ENCODE data around the gene NUP155. TPM values are rescaled to one million over a fixed set of nuclear protein-coding genes. Genes with fewer than 3 reads are reported as not detected.
A peak's percentile ranks its signal among the peaks of the same experiment; 100 is the strongest.
"Not testable (repeated sequence)": the region's sequence is repeated elsewhere in the genome, so short reads cannot be mapped to it uniquely, and the experiment has no call there.

Gene NUP155
- total RNA-seq, 1 donor from 2014 or later: 10.7 TPM

GRCh38 chr5:37308793-37309192 lies 62.1 kb downstream of the NUP155 start:
- ATAC-seq (ENCODE audit: poor library complexity): no peak
- intact Hi-C loops (cut with DNase I): no loop called here
- DNase-seq: no peak

- intact Hi-C loops (cut with DNase I): no loop called here
- ATAC-seq (ENCODE audit: poor library complexity): no peak
- DNase-seq: no peak
Measured at GRCh38 chr5:37304888-37305287, 66.0 kb downstream of the NUP155 start.

DNA sequence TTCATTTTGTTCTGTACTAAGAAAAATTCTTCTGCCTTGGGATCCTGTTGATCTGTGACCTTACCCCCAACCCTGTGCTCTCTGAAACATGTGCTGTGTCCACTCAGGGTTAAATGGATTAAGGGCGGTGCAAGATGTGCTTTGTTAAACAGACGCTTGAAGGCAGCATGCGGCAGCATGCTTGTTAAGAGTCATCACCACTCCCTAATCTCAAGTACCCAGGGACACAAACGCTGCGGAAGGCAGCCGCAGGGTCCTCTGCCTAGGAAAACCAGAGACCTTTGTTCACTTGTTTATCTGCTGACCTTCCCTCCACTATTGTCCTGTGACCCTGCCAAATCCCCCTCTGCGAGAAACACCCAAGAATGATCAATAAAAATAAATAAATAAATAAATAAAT lies 74.6 kb downstream of the NUP155 start:
- DNase-seq; intact Hi-C loops (cut with DNase I); ATAC-seq (ENCODE audit: poor library complexity): not testable (repeated sequence)

DNA sequence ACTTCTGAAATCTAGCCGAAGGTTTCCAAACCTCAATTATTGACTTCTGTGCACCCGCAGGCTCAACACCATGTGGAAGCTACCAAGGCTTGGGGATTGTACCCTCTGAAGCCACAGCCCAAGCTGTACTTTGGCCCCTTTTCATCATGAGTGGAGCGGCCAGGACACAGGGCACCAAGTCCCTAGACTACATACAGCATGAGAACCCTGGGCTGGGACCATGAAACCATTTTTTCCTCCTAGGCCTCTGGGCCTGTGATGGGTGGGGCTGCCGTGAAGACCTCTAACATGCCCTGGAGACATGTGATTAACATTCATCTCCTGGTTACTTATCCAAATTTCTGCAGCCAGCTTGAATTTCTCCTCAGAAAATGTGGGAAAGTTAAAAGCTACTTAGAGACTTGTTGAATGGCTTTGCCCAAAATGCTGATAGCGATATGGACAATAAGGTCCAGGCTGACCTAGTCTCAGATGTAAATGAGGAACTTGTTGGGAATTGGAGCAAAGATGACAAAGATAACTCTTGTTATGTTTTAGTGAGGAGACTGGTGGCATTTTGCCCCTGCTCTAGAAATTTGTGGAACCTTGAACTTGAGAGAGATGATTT lies 87.6 kb downstream of the NUP155 start:
- intact Hi-C loops (cut with DNase I): no loop called here
- no peak for DNase-seq
- no peak for ATAC-seq (ENCODE audit: poor library complexity)

DNA sequence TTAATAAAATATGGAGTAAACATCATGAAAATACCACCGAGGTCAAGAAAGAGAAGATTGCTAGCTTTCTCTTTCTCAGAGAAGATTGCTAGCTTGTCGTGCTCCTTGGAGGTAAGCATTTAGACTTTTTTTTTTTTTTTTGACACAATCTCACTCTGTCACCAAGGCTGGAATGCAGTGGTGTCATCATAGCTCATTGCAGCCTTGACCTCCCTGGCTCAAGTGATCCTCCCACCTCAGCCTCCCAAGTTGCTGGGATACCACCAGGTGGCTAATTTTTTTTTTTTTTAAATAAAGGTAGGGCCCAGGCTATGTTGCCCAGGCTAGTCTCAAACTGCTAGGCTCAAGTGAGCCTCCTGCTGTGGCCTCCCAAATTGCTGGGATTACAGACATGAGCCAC lies 95.4 kb downstream of the NUP155 start:
- ATAC-seq (ENCODE audit: poor library complexity): no peak
- intact Hi-C loops (cut with DNase I): no loop called here
- DNase-seq: no peak

GRCh38 chr5:37272511-37272910 lies 98.4 kb downstream of the NUP155 start:
- DNase-seq: no peak
- intact Hi-C loops (cut with DNase I): no loop called here
- ATAC-seq (ENCODE audit: poor library complexity): no peak

- intact Hi-C loops (cut with DNase I); ATAC-seq (ENCODE audit: poor library complexity); DNase-seq: not testable (repeated sequence)
Measured at GRCh38 chr5:37268100-37268499, 102.8 kb downstream of the NUP155 start.

GRCh38 chr5:37255774-37256358 lies 115.0 kb downstream of the NUP155 start:
- ATAC-seq (ENCODE audit: poor library complexity) (no peak), DNase-seq (no peak)
- intact Hi-C loops (cut with DNase I): no loop called here

- intact Hi-C loops (cut with DNase I): no loop called here
- no peak for DNase-seq
- ATAC-seq (ENCODE audit: poor library complexity): no peak
Measured at GRCh38 chr5:37254581-37254980, 116.3 kb downstream of the NUP155 start.

GRCh38 chr5:37251665-37252064 lies 119.2 kb downstream of the NUP155 start:
- ATAC-seq (ENCODE audit: poor library complexity) (no peak), DNase-seq (no peak)
- intact Hi-C loops (cut with DNase I): no loop called here

GRCh38 chr5:37249815-37250164 lies 121.1 kb downstream of the NUP155 start:
- intact Hi-C loops (cut with DNase I): no loop called here
- no peak for DNase-seq
- ATAC-seq (ENCODE audit: poor library complexity): peak; percentile 2

- DNase-seq: peak; percentile 90
- intact Hi-C loops (cut with DNase I): no loop called here
- ATAC-seq (ENCODE audit: poor library complexity): peak; percentile 99
Measured at GRCh38 chr5:37248970-37249814, 121.7 kb downstream of the NUP155 start, which contains the start of gene CPLANE1. TSS of gene CPLANE1 (minus strand) at chr5:37249376. CDS start at chr5:37247698, 1,678 bp downstream.

GRCh38 chr5:37248421-37248969 lies 122.4 kb downstream of the NUP155 start:
- DNase-seq (no peak), ATAC-seq (ENCODE audit: poor library complexity) (no peak)
- intact Hi-C loops (cut with DNase I): no loop called here

GRCh38 chr5:37247496-37247895 lies 123.4 kb downstream of the NUP155 start:
- intact Hi-C loops (cut with DNase I): no loop called here
- ATAC-seq (ENCODE audit: poor library complexity) (no peak), DNase-seq (no peak)

GRCh38 chr5:37247036-37247435 lies 123.9 kb downstream of the NUP155 start:
- no peak for ATAC-seq (ENCODE audit: poor library complexity)
- intact Hi-C loops (cut with DNase I): no loop called here
- DNase-seq: no peak

Other genes with a start within 250 kb of the NUP155 start
- gene CPLANE1, start 121.7 kb downstream of the NUP155 start, total RNA-seq: 7.8 TPM
- 17.8 TPM for gene WDR70, start 8.2 kb upstream of the NUP155 start, total RNA-seq

All from Right ventricle myocardium superior (tissue), 1 donor.